ENCODE results near the gene HOXB8.

The HOXB8 gene

GRCh38 chr17:48629411-48629759 is 14.3 kb upstream of the HOXB8 start:
- Histone ChIP-seq H3K4me1 (no peaks in the 10 kb centered on the region), H3K9me3 (no peaks in the 10 kb centered on the region), H3K36me3 (no peaks in the 10 kb centered on the region), H3K27me3 (peaks cover 99% of the 10 kb centered on the region), H3K4me3 (ENCODE audit: low read depth, low read length) (no peak overlapping the region)
- no peak for TF ChIP-seq CTCF (IDR thresholded peaks at IDR 0.05; ENCODE audit: low read depth, low read length)
- no peak for DNase-seq

- no peaks in the 10 kb centered on the region for H3K4me1 ChIP-seq
- no peak overlapping the region for H3K4me3 ChIP-seq (ENCODE audit: low read depth, low read length)
- H3K9me3 ChIP-seq, result no peaks in the 10 kb centered on the region
- no peak for TF ChIP-seq CTCF (IDR thresholded peaks at IDR 0.05; ENCODE audit: low read depth, low read length)
- no peaks in the 10 kb centered on the region for H3K36me3 ChIP-seq
- H3K27me3 ChIP-seq, result peaks cover 99% of the 10 kb centered on the region
- no peak for DNase-seq
Observed at GRCh38 chr17:48628649-48629410, 13.7 kb upstream of the HOXB8 start.

GRCh38 chr17:48627623-48628521 is 12.8 kb upstream of the HOXB8 start:
- Histone ChIP-seq H3K4me3 (ENCODE audit: low read depth, low read length) (no peak overlapping the region), H3K4me1 (no peaks in the 10 kb centered on the region), H3K9me3 (no peaks in the 10 kb centered on the region), H3K36me3 (no peaks in the 10 kb centered on the region), H3K27me3 (peaks cover 99% of the 10 kb centered on the region)
- TF ChIP-seq CTCF (IDR thresholded peaks at IDR 0.05; ENCODE audit: low read depth, low read length), result no peak
- DNase-seq, result no peak

GRCh38 chr17:48627118-48627597 is 12.1 kb upstream of the HOXB8 start:
- no peaks in the 10 kb centered on the region for H3K36me3 ChIP-seq
- H3K4me1 ChIP-seq, result no peaks in the 10 kb centered on the region
- no peak for TF ChIP-seq CTCF (IDR thresholded peaks at IDR 0.05; ENCODE audit: low read depth, low read length)
- peaks cover 99% of the 10 kb centered on the region for H3K27me3 ChIP-seq
- no peaks in the 10 kb centered on the region for H3K9me3 ChIP-seq
- DNase-seq, result no peak
- H3K4me3 ChIP-seq (ENCODE audit: low read depth, low read length), result no peak overlapping the region

GRCh38 chr17:48626245-48627117 is 11.4 kb upstream of the HOXB8 start, which contains the start of gene HOXB9:
TSS of gene HOXB9 (minus strand) at chr17:48626358. CDS start at chr17:48626269, 89 bp downstream.
- no peaks in the 10 kb centered on the region for H3K36me3 ChIP-seq
- no peak for DNase-seq
- TF ChIP-seq CTCF (IDR thresholded peaks at IDR 0.05; ENCODE audit: low read depth, low read length), result no peak
- peaks cover 99% of the 10 kb centered on the region for H3K27me3 ChIP-seq
- no peaks in the 10 kb centered on the region for H3K4me1 ChIP-seq
- no peaks in the 10 kb centered on the region for H3K9me3 ChIP-seq
- H3K4me3 ChIP-seq (ENCODE audit: low read depth, low read length), result no peak within 1 kb of the TSS
